NCI-H1092 treated with DMSO at 0.1 percent for 48 hours (cell line): ENCODE data around the gene BUB3.

Source experiments
- DNase-seq: peaks from one replicate; lab custom pipeline; 2025; lab: John Stamatoyannopoulos, UW

BUB3 gene

GRCh38 chr10:123154092-123154710 is at the start of gene BUB3:
BUB3 (plus strand) TSS chr10:123154402; CDS start chr10:123154918, 516 bp downstream.
- peak; percentile 98 for DNase-seq

- no peak for DNase-seq
These were observed 44.7 kb upstream of the BUB3 start for GRCh38 chr10:123109466-123109865.

GRCh38 chr10:123117644-123118417 is 36.4 kb upstream of the BUB3 start:
- DNase-seq, result no peak

- DNase-seq, result no peak
These were observed 35.1 kb upstream of the BUB3 start for GRCh38 chr10:123119081-123119480.

GRCh38 chr10:123126246-123126645 is 28.0 kb upstream of the BUB3 start:
- DNase-seq, result no peak

GRCh38 chr10:123129618-123130271 is 24.5 kb upstream of the BUB3 start:
- DNase-seq, result no peak

- DNase-seq, result peak; percentile 67
These were observed 21.4 kb upstream of the BUB3 start for GRCh38 chr10:123132576-123133477.

GRCh38 chr10:123133541-123134342 is 20.5 kb upstream of the BUB3 start:
- DNase-seq, result no peak

- no peak for DNase-seq
These were observed 19.8 kb upstream of the BUB3 start for GRCh38 chr10:123134343-123134914.

GRCh38 chr10:123134915-123135414 is 19.2 kb upstream of the BUB3 start:
- no peak for DNase-seq

GRCh38 chr10:123135415-123136141 is 18.6 kb upstream of the BUB3 start, which contains the start of gene HMX3:
HMX3 (plus strand) TSS chr10:123135970; CDS start chr10:123136051, 81 bp downstream.
- peak; percentile 80 for DNase-seq

GRCh38 chr10:123136221-123136805 is 17.9 kb upstream of the BUB3 start:
- peak; percentile 42 for DNase-seq

- DNase-seq, result peak; percentile 42
These were observed 17.2 kb upstream of the BUB3 start for GRCh38 chr10:123136806-123137642.

GRCh38 chr10:123139165-123139520 is 15.1 kb upstream of the BUB3 start:
- no peak for DNase-seq

- DNase-seq, result no peak
These were observed 14.6 kb upstream of the BUB3 start for GRCh38 chr10:123139521-123140163.

- DNase-seq, result no peak
These were observed 13.8 kb upstream of the BUB3 start for GRCh38 chr10:123140164-123140982.

- DNase-seq, result no peak
These were observed 13.2 kb upstream of the BUB3 start for GRCh38 chr10:123140983-123141390.
